GF-D8 (cell line): ENCODE measurements around the gene VDR.

Source experiments
- DNase-seq: peaks from one replicate; lab custom pipeline; 2025; lab: John Stamatoyannopoulos, UW

The VDR gene

GRCh38 chr12:47793015-47793681 is 111.6 kb downstream of the VDR start:
- DNase-seq: no peak

GRCh38 chr12:47791874-47792273 is 112.9 kb downstream of the VDR start:
- DNase-seq: no peak
